ENCODE data around the gene DCDC2B.
A peak's percentile ranks its signal among the peaks of the same experiment; 100 is the strongest.
"Not testable (repeated sequence)": the region's sequence is repeated elsewhere in the genome, so short reads cannot be mapped to it uniquely, and the experiment has no call there.

DCDC2B gene

GRCh38 chr1:32228771-32229170 lies 19.9 kb downstream of the DCDC2B start:
- DNase-seq, result no peak

GRCh38 chr1:32231843-32232432 lies 23.0 kb downstream of the DCDC2B start:
- DNase-seq, result no peak

- no peak for DNase-seq
Measured at GRCh38 chr1:32232558-32233304, 23.8 kb downstream of the DCDC2B start.

GRCh38 chr1:32234792-32235191 lies 25.9 kb downstream of the DCDC2B start:
- DNase-seq, result no peak

GRCh38 chr1:32239337-32239736 lies 30.4 kb downstream of the DCDC2B start:
- DNase-seq, result no peak

GRCh38 chr1:32239790-32240139 lies 30.9 kb downstream of the DCDC2B start:
- no peak for DNase-seq

- DNase-seq, result peak; percentile 56
Measured at GRCh38 chr1:32240140-32240951, 31.5 kb downstream of the DCDC2B start.

- DNase-seq, result no peak
Measured at GRCh38 chr1:32241001-32241763, 32.3 kb downstream of the DCDC2B start.

GRCh38 chr1:32242341-32242851 lies 33.5 kb downstream of the DCDC2B start:
- DNase-seq, result no peak

- DNase-seq, result no peak
Measured at GRCh38 chr1:32246888-32247273, 38.0 kb downstream of the DCDC2B start, which contains the start of gene FAM167B. Gene FAM167B, plus strand, starts transcription at chr1:32247222. Its CDS starts 200 bp downstream, at chr1:32247422.

- DNase-seq, result no peak
Measured at GRCh38 chr1:32247452-32247851, 38.6 kb downstream of the DCDC2B start.

GRCh38 chr1:32247983-32248889 lies 39.3 kb downstream of the DCDC2B start:
- DNase-seq, result peak; percentile 83

- peak; percentile 78 for DNase-seq
Measured at GRCh38 chr1:32249831-32250525, 41.1 kb downstream of the DCDC2B start.

- DNase-seq, result peak; percentile 74
Measured at GRCh38 chr1:32250893-32251716, 42.2 kb downstream of the DCDC2B start, which contains the start of gene LCK. Gene LCK, plus strand, starts transcription at chr1:32251265. Its CDS starts 23,065 bp downstream, at chr1:32274330.

- DNase-seq, result no peak
Measured at GRCh38 chr1:32255072-32256071, 46.5 kb downstream of the DCDC2B start.

GRCh38 chr1:32256473-32257226 lies 47.8 kb downstream of the DCDC2B start:
- no peak for DNase-seq

- no peak for DNase-seq
Measured at GRCh38 chr1:32257227-32257508, 48.3 kb downstream of the DCDC2B start.

GRCh38 chr1:32263236-32263593 lies 54.3 kb downstream of the DCDC2B start:
- not testable (repeated sequence) for DNase-seq
